IMR-90 (cell line): Measurements from ENCODE around the gene OSBPL1A. TPM values are rescaled to one million over a fixed set of nuclear protein-coding genes. Genes with fewer than 3 reads are reported as not detected.
A peak's percentile ranks its signal among the peaks of the same experiment; 100 is the strongest.

Experiments used
- ATAC-seq: fragments of 200-7000 bp; cut with Tn5 transposase; 2 replicates; pipeline ENCODE4 v1.9.1; 2020; ENCODE audit warnings: low read depth, mild to moderate bottlenecking, moderate library complexity
- BruUV-seq: library from RNA; stranded (reverse); fragments of 400-500 nt; replicated peaks from 2 replicates; lab custom pipeline; 2021; lab: Mats Ljungman, UMichigan
- CTCF ChIA-PET: fragments of 300-600 bp; formaldehyde crosslinking; extraction: SDS; loops from one replicate; lab custom pipeline; 2021; ENCODE audit warnings: antibody characterized with exemption; lab: Yijun Ruan, JAX
- POLR2A ChIA-PET: fragments of 300-600 bp; sonication (Branson Sonifier 250); formaldehyde crosslinking; loops from one replicate; lab custom pipeline; 2022; ENCODE audit warnings: antibody characterized with exemption; ENCODE audit not compliant: unreplicated experiment; lab: Charles Lee
- DNase-seq: peaks from one replicate; pipeline ENCODE4 v3.0.0; 2013
- H2AFZ ChIP-seq: replicated peaks from 2 replicates; pipeline ENCODE3; 2013; ENCODE audit warnings: low read length, mild to moderate bottlenecking; ENCODE audit not compliant: poor library complexity
- H2AK5ac ChIP-seq: 2 replicates; pipeline ENCODE4 v1.6.1; 2013; ENCODE audit warnings: low read depth, low read length, inconsistent platforms
- H2AK9ac ChIP-seq: replicated peaks from 2 replicates; pipeline ENCODE3; 2013; ENCODE audit warnings: mild to moderate bottlenecking, low read depth, low read length, moderate library complexity; ENCODE audit not compliant: poor library complexity
- H2BK120ac ChIP-seq: 2 replicates; pipeline ENCODE4 v1.6.1; 2013; ENCODE audit warnings: low read depth, low read length, inconsistent platforms
- H2BK15ac ChIP-seq: 3 replicates; pipeline ENCODE4 v1.6.1; 2013; ENCODE audit warnings: low read depth, low read length, inconsistent platforms
- H2BK20ac ChIP-seq: 2 replicates; pipeline ENCODE4 v1.6.1; 2013; ENCODE audit warnings: low read depth, mild to moderate bottlenecking, inconsistent platforms, low read length, moderate library complexity
- H2BK5ac ChIP-seq: 2 replicates; pipeline ENCODE4 v1.6.1; 2013; ENCODE audit warnings: mild to moderate bottlenecking, low read depth, low read length, inconsistent platforms; ENCODE audit not compliant: poor library complexity, severe bottlenecking
- H3K14ac ChIP-seq: replicated peaks from 2 replicates; pipeline ENCODE4 v1.6.1; 2013; ENCODE audit warnings: low read depth, low read length, inconsistent platforms
- H3K18ac ChIP-seq: 2 replicates; pipeline ENCODE4 v1.6.1; 2013; ENCODE audit warnings: low read depth, low read length, control low read depth
- H3K23ac ChIP-seq: 2 replicates; pipeline ENCODE4 v1.6.1; 2013; ENCODE audit warnings: low read depth, low read length, inconsistent platforms
- H3K27ac ChIP-seq: 2 replicates; pipeline ENCODE4 v1.5.1; 2013; ENCODE audit warnings: mild to moderate bottlenecking, control low read depth, low read length; ENCODE audit not compliant: insufficient read depth
- H3K27me3 ChIP-seq: 2 replicates; pipeline ENCODE4 v1.6.1; 2013; ENCODE audit warnings: low read length; ENCODE audit not compliant: control insufficient read depth, insufficient read depth
- H3K36me3 ChIP-seq: 2 replicates; pipeline ENCODE4 v1.6.1; 2013; ENCODE audit warnings: low read length, mixed read lengths; ENCODE audit not compliant: control insufficient read depth, insufficient read depth
- H3K4ac ChIP-seq: 2 replicates; pipeline ENCODE4 v1.6.1; 2013; ENCODE audit warnings: low read depth, low read length, inconsistent platforms
- H3K4me1 ChIP-seq: 2 replicates; pipeline ENCODE4 v1.6.1; 2013; ENCODE audit warnings: low read length, mixed read lengths; ENCODE audit not compliant: control insufficient read depth, insufficient read depth
- H3K4me2 ChIP-seq: 2 replicates; pipeline ENCODE4 v1.6.1; 2013; ENCODE audit warnings: low read depth, mild to moderate bottlenecking, control low read depth, low read length, moderate library complexity
- H3K4me3 ChIP-seq: 2 replicates; pipeline ENCODE4 v1.5.1; 2013; ENCODE audit warnings: low read depth, mild to moderate bottlenecking, control low read depth, low read length, moderate library complexity; ENCODE audit not compliant: insufficient read depth
- H3K56ac ChIP-seq: 2 replicates; pipeline ENCODE4 v1.6.1; 2013; ENCODE audit warnings: low read length, inconsistent platforms; ENCODE audit not compliant: insufficient read depth; ENCODE audit errors: extremely low read depth
- H3K79me1 ChIP-seq, 2 experiments: 2 replicates each; pipeline ENCODE4 v1.6.1; 2013; ENCODE audit warnings: low read length in 2 of 2, inconsistent platforms in 1 of 2, low read depth in 1 of 2
- H3K9ac ChIP-seq: 2 replicates; pipeline ENCODE4 v1.6.1; 2013; ENCODE audit warnings: low read depth, low read length, control low read depth
- H3K9me1 ChIP-seq: 2 replicates; pipeline ENCODE4 v1.6.1; 2013; ENCODE audit warnings: low read length, inconsistent platforms; ENCODE audit not compliant: insufficient read depth
- H3K9me3 ChIP-seq: 2 replicates; pipeline ENCODE4 v1.6.1; 2013; ENCODE audit warnings: low read length; ENCODE audit not compliant: control insufficient read depth, insufficient read depth
- H4K20me1 ChIP-seq: 2 replicates; pipeline ENCODE4 v1.6.1; 2013; ENCODE audit warnings: low read length, inconsistent platforms; ENCODE audit not compliant: insufficient read depth
- H4K5ac ChIP-seq: 2 replicates; pipeline ENCODE4 v1.6.1; 2013; ENCODE audit warnings: mild to moderate bottlenecking, low read depth, low read length, control low read depth
- H4K8ac ChIP-seq, 2 experiments: 2 replicates each; pipeline ENCODE4 v1.6.1; 2013; ENCODE audit warnings: low read depth in 2 of 2, low read length in 2 of 2, control low read depth in 1 of 2, inconsistent platforms in 1 of 2
- H4K91ac ChIP-seq: 2 replicates; pipeline ENCODE4 v1.6.1; 2013; ENCODE audit warnings: low read depth, low read length, inconsistent platforms; ENCODE audit not compliant: insufficient read depth
- CEBPB ChIP-seq: IDR thresholded peaks from 2 replicates; pipeline ENCODE4 v1.6.1; 2012; ENCODE audit warnings: low read depth, low read length, improper control_type of control experiment
- ELK1 ChIP-seq: fragments of 150-350 bp; IDR thresholded peaks from 2 replicates; pipeline ENCODE4 v1.6.1; 2016; ENCODE audit warnings: low read depth, mild to moderate bottlenecking, low read length, moderate library complexity, borderline replicate concordance
- FOS ChIP-seq: fragments of 150-350 bp; IDR thresholded peaks from 2 replicates; pipeline ENCODE4 v1.6.1; 2016; ENCODE audit warnings: low read depth, low read length
- MAFK ChIP-seq: IDR thresholded peaks from 2 replicates; pipeline ENCODE4 v1.6.1; 2012; ENCODE audit warnings: low read depth, low read length, improper control_type of control experiment
- MAZ ChIP-seq: IDR thresholded peaks from 2 replicates; pipeline ENCODE4 v1.6.1; 2012; ENCODE audit warnings: low read depth, mild to moderate bottlenecking, low read length, improper control_type of control experiment, moderate library complexity, borderline replicate concordance
- MXI1 ChIP-seq: IDR thresholded peaks from 2 replicates; pipeline ENCODE4 v1.6.1; 2012; ENCODE audit warnings: low read depth, mild to moderate bottlenecking, low read length, moderate library complexity, borderline replicate concordance
- NFE2L2 ChIP-seq: fragments of 150-350 bp; IDR thresholded peaks from 2 replicates; pipeline ENCODE4 v1.6.1; 2016; ENCODE audit warnings: low read depth, mild to moderate bottlenecking, low read length
- POLR2A ChIP-seq: IDR thresholded peaks from 2 replicates; pipeline ENCODE4 v1.6.1; 2012; ENCODE audit warnings: mild to moderate bottlenecking, low read depth, low read length
- RAD21 ChIP-seq: IDR thresholded peaks from 2 replicates; pipeline ENCODE4 v1.6.1; 2012; ENCODE audit warnings: low read length, improper control_type of control experiment
- RCOR1 ChIP-seq: IDR thresholded peaks from 2 replicates; pipeline ENCODE4 v1.6.1; 2012; ENCODE audit warnings: mild to moderate bottlenecking, low read length, improper control_type of control experiment; ENCODE audit not compliant: insufficient replicate concordance
- RFX5 ChIP-seq: IDR thresholded peaks from 2 replicates; pipeline ENCODE4 v1.8.0; 2012; ENCODE audit warnings: low read depth, mild to moderate bottlenecking, low read length, moderate library complexity
- SMC3 ChIP-seq: fragments of 150-350 bp; IDR thresholded peaks from 2 replicates; pipeline ENCODE4 v1.6.1; 2016; ENCODE audit warnings: low read depth, mild to moderate bottlenecking, antibody characterized with exemption, low read length, moderate library complexity
- USF2 ChIP-seq: fragments of 150-350 bp; IDR thresholded peaks from 2 replicates; pipeline ENCODE4 v1.6.1; 2017; ENCODE audit warnings: mild to moderate bottlenecking, antibody characterized with exemption, low read length, low read depth
- WGBS, 2 experiments: methylation state at CpG; one replicate each; pipeline versions ENCODE4 v1.1.5 to v1.1.7; 2013; ENCODE audit warnings: missing lambda C conversion rate in 2 of 2; ENCODE audit not compliant: insufficient read length in 1 of 2; ENCODE audit errors: extremely low coverage in 2 of 2; 5-methylcytosine and 5-hydroxymethylcytosine counted together
- dilution Hi-C: fragments of 300-500 bp; cut with HindIII; formaldehyde crosslinking; loops from one replicate; pipeline ENCODE4 v1.14.3; 2018; ENCODE audit warnings: low sequenced_read_pairs; ENCODE audit not compliant: unreplicated experiment
- in situ Hi-C: fragments of 300-500 bp; cut with MboI; formaldehyde crosslinking; loops from 3 replicates; pipeline ENCODE4 v1.14.3; 2019; ENCODE audit warnings: low sequenced_read_pairs, inconsistent platforms, mixed read lengths
- intact Hi-C: fragments of 100-400 bp; cut with micrococcal nuclease; formaldehyde crosslinking; loops from 2 replicates; pipeline ENCODE4 v1.10.0; 2022
- polyA plus RNA-seq, 3 experiments: library from polyadenylated mRNA; depleted of rRNA; stranded (reverse); fragments of >200 nt; gene quantifications; 2 replicates each; pipeline ENCODE4 v1.2.3, GENCODE V29; 2012; ENCODE audit warnings: low replicate concordance in 1 of 3
- total RNA-seq: library from RNA; depleted of rRNA; stranded (reverse); fragments of >200 nt; gene quantifications from 2 replicates; pipeline ENCODE4 v1.2.3, GENCODE V29; 2012
- TF ChIP-seq, protein P1 (sequence below): conservative IDR thresholded peaks from 2 replicates; pipeline ENCODE4 v1.5.1; 2012; ENCODE audit warnings: mild to moderate bottlenecking, low read depth, low read length, improper control_type of control experiment

The OSBPL1A gene
- total and polyA plus RNA-seq, 2 of the 4 experiments (the other 2 are of a cell fraction): 29.4 to 70.4 TPM

GRCh38 chr18:24270358-24270936, 127.2 kb downstream of the OSBPL1A start:
- Histone ChIP-seq H3K4me2 (peak overlapping the region; percentile 93), H3K9me3 (no peaks in the 10 kb centered on the region), H3K9me1 (peaks cover 7% of the 10 kb centered on the region), H2AK5ac (no peak overlapping the region), H2BK20ac (peak overlapping the region; percentile 9; the same call in 1 of the 2 replicates), H4K20me1 (peaks cover 9% of the 10 kb centered on the region; the same call in 1 of the 2 replicates), H4K5ac (peak overlapping the region; percentile 20; the same call in 1 of the 2 replicates), H4K91ac (no peak overlapping the region), H2AK9ac (no peak overlapping the region), H3K27me3 (no peaks in the 10 kb centered on the region), H2AFZ (no peak overlapping the region), H3K9ac (peak overlapping the region; percentile 66; the same call in 1 of the 2 replicates), H3K79me1 (peaks cover 14 to 32% of the 10 kb centered on the region in 2 experiments), H3K56ac (peak overlapping the region; percentile 55; the same call in 1 of the 2 replicates), H3K18ac (peak overlapping the region; percentile 65; the same call in 1 of the 2 replicates), H3K23ac (peak overlapping the region; percentile 15; the same call in 1 of the 2 replicates), H2BK120ac (peak overlapping the region; percentile 21; the same call in 1 of the 2 replicates), H2BK15ac (0 out of 3 replicates have a peak overlapping the region, but pooled peaks have one; percentile 15), H3K36me3 (peaks cover 2% of the 10 kb centered on the region; the same call in 1 of the 2 replicates), H3K27ac (peak overlapping the region; percentile 17; the same call in 1 of the 2 replicates), H3K4me3 (peak overlapping the region; percentile 92), H3K14ac (peak overlapping the region; percentile 10), H2BK5ac (peak overlapping the region; percentile 89), H4K8ac (no peak overlapping the region), H3K4ac (peak overlapping the region; percentile 62; the same call in 1 of the 2 replicates), H3K4me1 (peaks cover 8% of the 10 kb centered on the region; the same call in 1 of the 2 replicates)
- in situ Hi-C loops: no loop called here
- CTCF ChIA-PET: interaction anchor here (0.6 to 1.2 kb wide), 4 partner anchors 50 to 150 kb away, joined by 3 to 6 read pairs (median 4); no protein-coding TSS in a partner anchor
- BruUV-seq: no TSS peak
- DNase-seq: peak; percentile 8
- POLR2A ChIA-PET: no interaction called here
- ATAC-seq: no peak
- 29% methylated on average over 1 of the region's 4 CpGs; no CpG with 5 or more reads in 1 of the 2 experiments for WGBS, 2 experiments
- intact Hi-C loops: loop anchor here (5.0 kb wide), 1 partner anchor 52 kb away; no protein-coding TSS in a partner anchor
- dilution Hi-C loops: no loop called here
- TF ChIP-seq FOS (no peak), RCOR1 (no peak), RAD21 (no peak), NFE2L2 (no peak), MXI1 (no peak), POLR2A (no peak), MAZ (no peak), ELK1 (no peak), RFX5 (no peak), CEBPB (no peak), MAFK (no peak), USF2 (no peak), SMC3 (no peak)
- TF ChIP-seq, protein P1, sequence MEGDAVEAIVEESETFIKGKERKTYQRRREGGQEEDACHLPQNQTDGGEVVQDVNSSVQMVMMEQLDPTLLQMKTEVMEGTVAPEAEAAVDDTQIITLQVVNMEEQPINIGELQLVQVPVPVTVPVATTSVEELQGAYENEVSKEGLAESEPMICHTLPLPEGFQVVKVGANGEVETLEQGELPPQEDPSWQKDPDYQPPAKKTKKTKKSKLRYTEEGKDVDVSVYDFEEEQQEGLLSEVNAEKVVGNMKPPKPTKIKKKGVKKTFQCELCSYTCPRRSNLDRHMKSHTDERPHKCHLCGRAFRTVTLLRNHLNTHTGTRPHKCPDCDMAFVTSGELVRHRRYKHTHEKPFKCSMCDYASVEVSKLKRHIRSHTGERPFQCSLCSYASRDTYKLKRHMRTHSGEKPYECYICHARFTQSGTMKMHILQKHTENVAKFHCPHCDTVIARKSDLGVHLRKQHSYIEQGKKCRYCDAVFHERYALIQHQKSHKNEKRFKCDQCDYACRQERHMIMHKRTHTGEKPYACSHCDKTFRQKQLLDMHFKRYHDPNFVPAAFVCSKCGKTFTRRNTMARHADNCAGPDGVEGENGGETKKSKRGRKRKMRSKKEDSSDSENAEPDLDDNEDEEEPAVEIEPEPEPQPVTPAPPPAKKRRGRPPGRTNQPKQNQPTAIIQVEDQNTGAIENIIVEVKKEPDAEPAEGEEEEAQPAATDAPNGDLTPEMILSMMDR: no peak
